Measurements from ENCODE around the gene GRM2.

Gene GRM2

DNA sequence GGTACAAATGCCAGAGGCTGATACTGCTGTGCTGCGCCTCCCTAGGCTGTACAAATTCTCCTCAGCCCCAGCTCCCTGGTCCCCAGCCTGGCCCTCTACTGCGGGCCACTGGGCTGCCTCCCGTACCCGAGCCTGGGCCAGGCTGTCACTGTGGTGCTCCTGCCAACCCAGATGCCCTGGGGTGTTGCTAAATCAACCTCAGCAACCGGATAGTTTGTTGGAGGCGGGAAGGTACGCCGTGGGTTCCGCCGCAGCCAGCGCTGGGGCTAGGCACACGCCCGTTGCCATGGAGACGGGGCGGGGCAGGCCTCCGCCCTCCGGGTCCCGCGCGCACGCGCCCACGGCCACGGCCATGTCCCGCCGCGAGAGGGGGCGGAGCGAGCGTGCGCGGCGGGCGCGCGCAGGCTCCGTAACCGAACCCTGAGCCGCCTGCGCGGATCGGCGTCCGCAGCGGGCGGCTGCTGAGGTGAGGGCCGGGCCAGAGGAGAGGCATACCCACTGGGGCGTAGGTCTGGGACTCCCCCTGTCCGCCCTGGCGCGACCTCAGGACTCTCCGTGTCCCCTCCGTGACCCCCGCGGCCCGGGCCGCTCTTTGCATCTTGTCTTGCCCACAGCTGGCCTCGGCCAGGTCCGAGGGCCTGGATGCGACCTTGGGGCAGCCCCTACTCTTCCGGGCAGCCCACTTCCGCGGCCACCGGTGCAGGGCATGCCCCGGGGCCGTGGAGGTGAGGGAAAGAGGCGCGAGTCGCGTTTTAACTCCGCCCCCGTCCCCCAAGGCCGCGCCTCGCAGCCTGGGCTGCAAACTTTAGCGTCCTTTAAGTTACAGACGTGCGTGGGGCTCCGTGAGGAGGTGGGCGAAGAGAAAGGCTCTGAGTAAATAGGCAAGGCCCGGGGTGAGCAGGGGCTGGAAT, 35.8 kb upstream of the GRM2 start, which contains the start of gene TEX264:
Gene TEX264, plus strand, starts transcription at position 430 of the 911 bp plus-strand sequence. CDS start 3,053 bp downstream, outside the sequence.
- DNase-seq (ENCODE audit: insufficient read length, low spot score) (peak; percentile 97), FAIRE-seq (peak; percentile 100)
- TF ChIP-seq POLR2AphosphoS5 (IDR thresholded peaks at IDR 0.05; ENCODE audit: low read depth, low read length) (peak; percentile 68; the same call in 1 of the 2 replicates), SPI1 (IDR thresholded peaks at IDR 0.05; ENCODE audit: low read depth, low read length) (no peak), TAF1 (IDR thresholded peaks at IDR 0.05; ENCODE audit: low read depth, low read length) (no peak), POLR2A (IDR thresholded peaks at IDR 0.05; ENCODE audit: low read depth, low read length) (peak; percentile 76), POU2F2 (IDR thresholded peaks at IDR 0.05; ENCODE audit: low read depth, low read length) (no peak), PAX5 (IDR thresholded peaks at IDR 0.05; ENCODE audit: insufficient read depth, low read length, severe bottlenecking) (peak; percentile 7)

GRCh38 chr3:51671734-51672475, 35.0 kb upstream of the GRM2 start:
- no peak for FAIRE-seq
- DNase-seq (ENCODE audit: insufficient read length, low spot score) = peak; percentile 62

DNA sequence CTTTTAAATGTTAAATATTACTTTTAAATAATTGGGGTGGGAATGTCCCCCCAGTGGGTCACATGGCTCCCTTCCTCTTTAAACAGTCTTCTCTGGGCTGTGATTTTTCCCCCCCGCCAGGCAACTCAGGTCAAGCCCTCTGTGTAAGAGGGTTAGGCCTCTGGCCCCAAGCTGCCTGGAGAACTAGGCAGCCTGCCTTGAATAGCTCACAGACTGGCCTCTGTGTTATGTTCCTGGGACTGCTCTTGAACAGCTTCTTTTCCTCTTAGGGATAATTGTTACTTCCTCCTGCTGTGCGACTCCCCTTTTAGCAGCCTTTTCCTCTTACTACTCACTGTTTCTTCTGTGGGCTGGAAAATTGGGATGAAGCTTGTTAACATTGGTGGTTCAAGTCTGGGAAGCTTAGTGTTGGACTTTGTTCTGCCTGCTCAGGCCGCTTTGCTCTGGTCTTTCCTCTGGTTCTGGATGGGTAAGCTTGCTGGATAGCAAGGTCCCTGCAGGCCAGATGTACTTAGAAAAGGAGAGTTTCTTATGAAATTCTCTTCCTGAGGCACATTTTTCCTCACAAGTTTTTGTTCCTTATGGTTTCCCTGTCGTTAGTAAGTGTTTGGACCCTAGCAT, 33.6 kb upstream of the GRM2 start:
- no peak for DNase-seq (ENCODE audit: insufficient read length, low spot score)
- TF ChIP-seq POLR2A (IDR thresholded peaks at IDR 0.05; ENCODE audit: low read depth, low read length) (no peak), POLR2AphosphoS5 (IDR thresholded peaks at IDR 0.05; ENCODE audit: low read depth, low read length) (no peak), POU2F2 (IDR thresholded peaks at IDR 0.05; ENCODE audit: low read depth, low read length) (no peak), SPI1 (IDR thresholded peaks at IDR 0.05; ENCODE audit: low read depth, low read length) (no peak), TAF1 (IDR thresholded peaks at IDR 0.05; ENCODE audit: low read depth, low read length) (no peak), PAX5 (IDR thresholded peaks at IDR 0.05; ENCODE audit: insufficient read depth, low read length, severe bottlenecking) (no peak)
- FAIRE-seq = no peak

More at GRCh38 chr3:51671734-51672475, 35.0 kb upstream of the GRM2 start:
- TF ChIP-seq TAF1 (IDR thresholded peaks at IDR 0.05; ENCODE audit: low read depth, low read length) (no peak), SPI1 (IDR thresholded peaks at IDR 0.05; ENCODE audit: low read depth, low read length) (no peak), POLR2AphosphoS5 (IDR thresholded peaks at IDR 0.05; ENCODE audit: low read depth, low read length) (no peak), POU2F2 (IDR thresholded peaks at IDR 0.05; ENCODE audit: low read depth, low read length) (no peak), PAX5 (IDR thresholded peaks at IDR 0.05; ENCODE audit: insufficient read depth, low read length, severe bottlenecking) (no peak), POLR2A (IDR thresholded peaks at IDR 0.05; ENCODE audit: low read depth, low read length) (no peak)

- no peak for FAIRE-seq
- DNase-seq (ENCODE audit: insufficient read length, low spot score) = no peak
- TF ChIP-seq POLR2A (IDR thresholded peaks at IDR 0.05; ENCODE audit: low read depth, low read length) (no peak), POLR2AphosphoS5 (IDR thresholded peaks at IDR 0.05; ENCODE audit: low read depth, low read length) (no peak), TAF1 (IDR thresholded peaks at IDR 0.05; ENCODE audit: low read depth, low read length) (no peak), PAX5 (IDR thresholded peaks at IDR 0.05; ENCODE audit: insufficient read depth, low read length, severe bottlenecking) (no peak), SPI1 (IDR thresholded peaks at IDR 0.05; ENCODE audit: low read depth, low read length) (no peak), POU2F2 (IDR thresholded peaks at IDR 0.05; ENCODE audit: low read depth, low read length) (no peak)
Observed at GRCh38 chr3:51673802-51674654, 32.8 kb upstream of the GRM2 start.

DNA sequence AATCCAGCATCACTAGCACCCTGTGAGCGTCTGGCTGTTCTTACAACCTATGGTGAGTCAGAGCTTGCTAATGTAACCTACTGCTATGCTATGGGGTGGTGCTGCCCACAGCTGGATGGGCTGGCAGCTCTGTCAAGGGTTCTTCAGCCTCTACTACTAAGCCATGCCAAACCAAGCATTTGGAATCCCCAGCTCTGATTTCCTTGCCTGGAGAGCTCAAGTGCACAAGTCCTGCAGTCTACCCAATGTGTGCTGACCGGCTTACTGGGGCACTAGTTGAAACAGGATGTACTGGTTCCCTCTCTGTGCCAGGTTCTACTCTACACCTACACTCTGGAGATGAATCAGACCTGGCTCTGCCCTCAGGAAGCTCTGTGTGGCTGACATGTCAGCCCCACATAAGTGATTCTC, 31.7 kb upstream of the GRM2 start:
- no peak for TF ChIP-seq POLR2A (IDR thresholded peaks at IDR 0.05; ENCODE audit: low read depth, low read length)
- no peak for TF ChIP-seq PAX5 (IDR thresholded peaks at IDR 0.05; ENCODE audit: insufficient read depth, low read length, severe bottlenecking)
- TF ChIP-seq TAF1 (IDR thresholded peaks at IDR 0.05; ENCODE audit: low read depth, low read length) = no peak
- no peak for TF ChIP-seq POU2F2 (IDR thresholded peaks at IDR 0.05; ENCODE audit: low read depth, low read length)
- TF ChIP-seq SPI1 (IDR thresholded peaks at IDR 0.05; ENCODE audit: low read depth, low read length) = no peak
- no peak for TF ChIP-seq POLR2AphosphoS5 (IDR thresholded peaks at IDR 0.05; ENCODE audit: low read depth, low read length)
- no peak for FAIRE-seq
- DNase-seq (ENCODE audit: insufficient read length, low spot score) = no peak

DNA sequence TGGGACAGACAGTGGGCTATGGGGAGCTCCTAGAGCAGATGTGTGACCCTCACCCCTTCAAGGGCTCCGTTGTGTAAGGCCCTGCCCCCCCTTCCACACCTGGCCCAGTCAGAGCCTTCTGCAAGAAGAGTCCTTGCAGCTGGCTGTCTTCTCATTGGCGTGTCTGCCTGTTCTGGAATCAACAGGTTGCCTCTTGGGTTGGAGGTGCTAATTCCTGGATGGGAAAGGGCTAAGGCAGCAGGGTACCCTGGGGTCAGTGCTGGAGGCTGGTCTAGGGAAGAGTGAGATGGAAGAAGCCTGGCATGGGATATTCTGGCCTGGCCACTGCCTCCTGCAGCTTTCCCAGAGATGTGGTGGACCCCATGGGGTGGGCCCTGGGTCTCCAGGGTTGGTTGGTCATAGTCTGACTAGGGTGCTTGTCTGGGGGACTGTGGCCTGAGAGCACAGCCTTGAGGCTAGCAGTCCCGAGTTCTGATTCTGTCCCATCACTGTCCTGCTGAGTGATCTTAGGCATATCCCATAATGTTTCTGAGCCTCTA, 30.7 kb upstream of the GRM2 start:
- DNase-seq (ENCODE audit: insufficient read length, low spot score) (no peak), FAIRE-seq (no peak)
- TF ChIP-seq POLR2A (IDR thresholded peaks at IDR 0.05; ENCODE audit: low read depth, low read length) (no peak), POU2F2 (IDR thresholded peaks at IDR 0.05; ENCODE audit: low read depth, low read length) (no peak), SPI1 (IDR thresholded peaks at IDR 0.05; ENCODE audit: low read depth, low read length) (no peak), PAX5 (IDR thresholded peaks at IDR 0.05; ENCODE audit: insufficient read depth, low read length, severe bottlenecking) (no peak), TAF1 (IDR thresholded peaks at IDR 0.05; ENCODE audit: low read depth, low read length) (no peak), POLR2AphosphoS5 (IDR thresholded peaks at IDR 0.05; ENCODE audit: low read depth, low read length) (no peak)

DNA sequence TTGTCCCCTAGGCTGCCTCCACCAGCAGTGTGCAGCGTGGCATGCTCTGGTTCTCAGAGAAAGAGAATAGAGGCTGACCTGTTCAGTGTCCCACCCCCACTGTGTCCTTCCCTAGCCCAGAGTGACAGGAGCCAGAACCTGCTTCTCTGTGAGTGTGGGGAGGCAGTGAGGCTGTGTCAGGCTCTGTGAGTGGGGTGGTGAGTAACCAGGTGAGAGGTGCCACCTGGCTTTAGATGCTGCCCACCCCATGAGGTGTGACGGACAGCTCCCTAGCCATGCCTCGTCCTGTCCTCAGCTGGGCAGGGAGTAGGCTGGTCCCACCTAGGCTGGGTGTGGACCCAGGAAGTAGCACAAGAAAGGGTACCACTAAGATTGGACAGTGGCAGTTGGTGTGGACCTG, 29.5 kb upstream of the GRM2 start:
- FAIRE-seq (no peak), DNase-seq (ENCODE audit: insufficient read length, low spot score) (no peak)
- TF ChIP-seq POU2F2 (IDR thresholded peaks at IDR 0.05; ENCODE audit: low read depth, low read length) (no peak), SPI1 (IDR thresholded peaks at IDR 0.05; ENCODE audit: low read depth, low read length) (no peak), POLR2A (IDR thresholded peaks at IDR 0.05; ENCODE audit: low read depth, low read length) (no peak), PAX5 (IDR thresholded peaks at IDR 0.05; ENCODE audit: insufficient read depth, low read length, severe bottlenecking) (no peak), TAF1 (IDR thresholded peaks at IDR 0.05; ENCODE audit: low read depth, low read length) (no peak), POLR2AphosphoS5 (IDR thresholded peaks at IDR 0.05; ENCODE audit: low read depth, low read length) (no peak)

DNA sequence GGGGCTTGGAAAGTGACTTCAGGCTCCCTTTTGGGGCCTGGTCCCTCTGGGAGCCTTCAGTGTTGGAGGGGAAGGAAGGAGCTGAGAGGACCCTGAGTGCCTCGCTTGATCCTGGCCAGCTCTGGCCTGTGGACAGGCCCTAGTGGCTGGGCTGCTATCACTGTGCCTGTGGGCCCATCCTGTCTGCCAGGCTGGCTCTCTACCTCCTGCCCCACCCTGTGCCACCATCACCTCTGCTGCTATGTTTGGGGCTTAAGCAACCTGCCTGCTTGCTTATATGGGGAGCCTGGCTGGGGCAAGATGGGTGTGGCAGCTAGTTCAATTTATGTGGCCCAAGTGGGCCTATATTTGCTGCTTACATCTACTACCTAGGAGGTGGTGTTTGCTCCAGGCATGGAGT, 28.7 kb upstream of the GRM2 start:
- DNase-seq (ENCODE audit: insufficient read length, low spot score) (no peak), FAIRE-seq (no peak)
- no peak for TF ChIP-seq PAX5 (IDR thresholded peaks at IDR 0.05; ENCODE audit: insufficient read depth, low read length, severe bottlenecking)
- TF ChIP-seq SPI1 (IDR thresholded peaks at IDR 0.05; ENCODE audit: low read depth, low read length) = no peak
- no peak for TF ChIP-seq POLR2A (IDR thresholded peaks at IDR 0.05; ENCODE audit: low read depth, low read length)
- no peak for TF ChIP-seq POU2F2 (IDR thresholded peaks at IDR 0.05; ENCODE audit: low read depth, low read length)
- no peak for TF ChIP-seq TAF1 (IDR thresholded peaks at IDR 0.05; ENCODE audit: low read depth, low read length)
- no peak for TF ChIP-seq POLR2AphosphoS5 (IDR thresholded peaks at IDR 0.05; ENCODE audit: low read depth, low read length)
